ENCODE measurements around the gene GABPB2.
A peak's percentile ranks its signal among the peaks of the same experiment; 100 is the strongest.

GABPB2 gene

DNA sequence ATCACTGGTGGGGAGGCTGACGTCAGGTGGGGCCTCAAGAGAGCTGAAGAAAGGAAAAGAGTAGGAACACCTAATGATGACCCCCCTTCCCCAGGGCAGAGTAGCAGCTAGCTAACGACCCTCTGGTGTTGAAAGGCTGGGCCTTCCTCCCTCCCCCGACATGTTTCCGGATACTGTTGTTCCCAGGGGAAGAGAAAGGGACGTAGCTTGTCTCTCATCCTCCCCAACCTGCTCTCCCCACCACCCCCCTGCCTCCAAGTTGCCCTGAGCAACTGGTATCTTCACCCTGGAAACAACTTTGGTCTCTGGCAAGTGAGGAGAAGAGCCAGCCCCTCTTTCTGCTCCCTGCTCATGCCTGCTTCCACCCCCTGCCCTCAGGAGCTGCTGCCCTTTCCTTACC lies 73.4 kb downstream of the GABPB2 start:
- Histone ChIP-seq H3K27ac (ENCODE audit: low read depth, low read length) (no peak overlapping the region), H3K4ac (ENCODE audit: low read depth, low read length) (no peak overlapping the region), H3K9ac (ENCODE audit: low read length) (peak overlapping the region; percentile 6), H2BK15ac (replicated peaks; ENCODE audit: low read depth) (no peak overlapping the region), H2BK120ac (ENCODE audit: low read depth, low read length) (no peak overlapping the region), H3K79me1 (ENCODE audit: low read length) (peaks cover 2% of the 10 kb centered on the region), H4K8ac (ENCODE audit: low read depth, low read length) (no peak overlapping the region), H4K5ac (ENCODE audit: low read length) (no peak overlapping the region), H3K79me2 (ENCODE audit: control insufficient read depth, insufficient read depth, low read length) (no peaks in the 10 kb centered on the region), H3K4me1 (ENCODE audit: control insufficient read depth, low read depth, low read length) (peaks cover 22% of the 10 kb centered on the region), H3K36me3 (ENCODE audit: control insufficient read depth, insufficient read depth, low read length) (no peaks in the 10 kb centered on the region), H2BK5ac (ENCODE audit: low read length) (no peak overlapping the region), H3K27me3 (ENCODE audit: insufficient read depth, low read length, poor library complexity) (no peaks in the 10 kb centered on the region), H3K4me2 (ENCODE audit: low read length) (no peak overlapping the region), H3K23ac (ENCODE audit: low read length) (no peak overlapping the region), H2AK5ac (ENCODE audit: low read length) (peak overlapping the region; percentile 15), H3K4me3 (ENCODE audit: low read length) (no peak overlapping the region), H3K18ac (ENCODE audit: low read length) (no peak overlapping the region), H3K56ac (ENCODE audit: low read length) (peak overlapping the region; percentile 3)
- DNase-seq, result peak; percentile 75
- no CpG with 5 or more reads among the region's 5 CpGs for WGBS (ENCODE audit: extremely low coverage, insufficient coverage, low lambda C conversion rate)

DNA sequence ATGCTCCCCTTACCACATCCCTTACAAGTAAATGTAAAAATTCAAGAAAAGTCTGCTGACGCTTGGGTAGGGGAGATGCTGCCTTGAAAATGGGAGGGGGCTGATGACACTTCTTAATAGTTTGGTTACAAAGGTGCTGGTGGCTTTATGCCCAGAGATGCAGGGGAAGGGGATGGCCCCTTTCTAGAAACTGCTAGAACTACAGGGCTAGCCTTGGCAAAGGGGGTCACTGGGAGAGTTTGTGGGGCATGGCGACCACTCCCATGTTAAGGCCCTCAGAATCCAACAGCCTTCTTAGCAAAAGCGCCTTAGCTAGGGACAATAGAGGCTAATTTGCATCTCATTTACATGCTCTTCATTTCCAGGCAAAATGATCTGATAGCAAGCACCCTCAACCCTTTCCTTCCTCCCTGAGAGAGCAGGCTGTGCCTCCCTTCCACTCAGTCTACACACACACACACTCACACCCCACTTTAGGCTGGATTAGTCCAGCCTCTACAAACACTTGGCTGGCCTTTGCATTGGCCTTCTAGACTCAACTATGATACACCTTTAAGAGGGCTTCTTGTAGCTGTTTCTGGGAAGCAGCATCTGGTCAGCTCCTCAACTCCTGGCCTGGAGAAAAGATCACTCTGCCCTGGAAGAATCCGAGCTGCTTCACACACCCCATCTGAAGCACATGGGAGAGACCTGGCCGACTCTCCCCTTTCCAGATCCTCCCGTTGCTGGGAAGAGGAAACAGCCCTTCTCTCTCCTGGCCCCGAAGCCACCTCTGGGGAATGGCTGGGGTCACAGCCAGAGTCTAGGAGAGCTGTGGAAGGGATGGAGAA lies 74.1 kb downstream of the GABPB2 start:
- Histone ChIP-seq H3K79me1 (ENCODE audit: low read length) (peaks cover 2% of the 10 kb centered on the region), H3K36me3 (ENCODE audit: control insufficient read depth, insufficient read depth, low read length) (no peaks in the 10 kb centered on the region), H3K79me2 (ENCODE audit: control insufficient read depth, insufficient read depth, low read length) (no peaks in the 10 kb centered on the region), H3K23ac (ENCODE audit: low read length) (peak overlapping the region; percentile 51), H2BK15ac (replicated peaks; ENCODE audit: low read depth) (no peak overlapping the region), H2BK120ac (ENCODE audit: low read depth, low read length) (no peak overlapping the region), H3K4me2 (ENCODE audit: low read length) (peak overlapping the region; percentile 84), H3K4me3 (ENCODE audit: low read length) (peak overlapping the region; percentile 89), H3K27me3 (ENCODE audit: insufficient read depth, low read length, poor library complexity) (no peaks in the 10 kb centered on the region), H4K8ac (ENCODE audit: low read depth, low read length) (no peak overlapping the region), H2BK5ac (ENCODE audit: low read length) (no peak overlapping the region), H3K4ac (ENCODE audit: low read depth, low read length) (no peak overlapping the region), H3K9ac (ENCODE audit: low read length) (peak overlapping the region; percentile 93), H4K5ac (ENCODE audit: low read length) (no peak overlapping the region), H2AK5ac (ENCODE audit: low read length) (no peak overlapping the region), H3K4me1 (ENCODE audit: control insufficient read depth, low read depth, low read length) (peaks cover 22% of the 10 kb centered on the region), H3K27ac (ENCODE audit: low read depth, low read length) (no peak overlapping the region), H3K18ac (ENCODE audit: low read length) (peak overlapping the region; percentile 11), H3K56ac (ENCODE audit: low read length) (peak overlapping the region; percentile 94)
- no CpG with 5 or more reads among the region's 7 CpGs for WGBS (ENCODE audit: extremely low coverage, insufficient coverage, low lambda C conversion rate)
- DNase-seq, result peak; percentile 57

DNA sequence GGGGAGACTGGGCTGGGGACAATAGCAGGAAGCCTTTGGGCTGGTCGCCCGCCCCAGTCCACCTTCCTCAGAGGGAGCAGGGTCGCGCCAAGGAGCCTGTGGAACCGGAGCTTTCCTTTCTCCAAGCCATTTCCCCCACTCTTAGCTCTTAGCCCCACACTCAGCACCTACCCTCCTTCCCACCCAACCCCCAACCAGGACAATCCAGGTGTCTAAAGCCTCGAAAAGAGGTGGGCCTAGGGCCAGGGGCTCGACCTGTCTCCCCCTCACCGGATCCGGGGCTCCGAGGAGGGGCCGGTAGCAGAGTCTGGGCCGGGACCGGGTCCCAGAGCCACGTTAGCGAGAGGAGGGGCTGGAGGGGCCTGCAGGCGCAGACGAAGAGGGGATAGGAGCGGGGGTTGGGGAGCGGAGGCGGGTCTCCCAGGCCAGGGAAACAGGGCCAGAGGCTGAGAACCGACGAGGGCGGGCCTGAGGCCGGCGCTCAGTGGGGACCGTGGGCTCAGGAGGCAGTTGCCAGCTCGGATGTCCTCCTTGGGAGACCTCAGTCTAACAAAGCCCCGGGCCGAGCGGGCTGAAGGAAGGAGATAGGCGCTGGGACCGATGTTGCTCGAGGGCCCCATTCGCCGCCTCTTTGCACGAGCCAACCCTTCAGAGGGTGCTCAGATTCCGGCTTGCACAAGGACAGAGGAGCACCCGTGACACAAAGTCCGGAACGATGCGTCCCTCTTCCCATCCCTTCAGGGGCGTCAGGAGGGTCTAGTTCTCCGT lies 74.9 kb downstream of the GABPB2 start:
- peak overlapping the region; percentile 11 for H3K18ac ChIP-seq (ENCODE audit: low read length)
- H3K79me1 ChIP-seq (ENCODE audit: low read length), result peaks cover 2% of the 10 kb centered on the region
- H3K4me2 ChIP-seq (ENCODE audit: low read length), result peak overlapping the region; percentile 84
- no peak overlapping the region for H4K8ac ChIP-seq (ENCODE audit: low read depth, low read length)
- H2BK15ac ChIP-seq (replicated peaks; ENCODE audit: low read depth), result no peak overlapping the region
- H3K56ac ChIP-seq (ENCODE audit: low read length), result peak overlapping the region; percentile 94
- H3K79me2 ChIP-seq (ENCODE audit: control insufficient read depth, insufficient read depth, low read length), result no peaks in the 10 kb centered on the region
- peak; percentile 63 for DNase-seq
- peak overlapping the region; percentile 37 for H3K23ac ChIP-seq (ENCODE audit: low read length)
- H3K9ac ChIP-seq (ENCODE audit: low read length), result peak overlapping the region; percentile 93
- H3K4ac ChIP-seq (ENCODE audit: low read depth, low read length), result peak overlapping the region; percentile 25
- peak overlapping the region; percentile 89 for H3K4me3 ChIP-seq (ENCODE audit: low read length)
- H2BK120ac ChIP-seq (ENCODE audit: low read depth, low read length), result no peak overlapping the region
- H3K4me1 ChIP-seq (ENCODE audit: control insufficient read depth, low read depth, low read length), result peaks cover 22% of the 10 kb centered on the region
- no peak overlapping the region for H3K27ac ChIP-seq (ENCODE audit: low read depth, low read length)
- H3K36me3 ChIP-seq (ENCODE audit: control insufficient read depth, insufficient read depth, low read length), result no peaks in the 10 kb centered on the region
- H2BK5ac ChIP-seq (ENCODE audit: low read length), result no peak overlapping the region
- no peaks in the 10 kb centered on the region for H3K27me3 ChIP-seq (ENCODE audit: insufficient read depth, low read length, poor library complexity)
- no peak overlapping the region for H2AK5ac ChIP-seq (ENCODE audit: low read length)
- no peak overlapping the region for H4K5ac ChIP-seq (ENCODE audit: low read length)
- WGBS (ENCODE audit: extremely low coverage, insufficient coverage, low lambda C conversion rate), result no CpG with 5 or more reads among the region's 43 CpGs

DNA sequence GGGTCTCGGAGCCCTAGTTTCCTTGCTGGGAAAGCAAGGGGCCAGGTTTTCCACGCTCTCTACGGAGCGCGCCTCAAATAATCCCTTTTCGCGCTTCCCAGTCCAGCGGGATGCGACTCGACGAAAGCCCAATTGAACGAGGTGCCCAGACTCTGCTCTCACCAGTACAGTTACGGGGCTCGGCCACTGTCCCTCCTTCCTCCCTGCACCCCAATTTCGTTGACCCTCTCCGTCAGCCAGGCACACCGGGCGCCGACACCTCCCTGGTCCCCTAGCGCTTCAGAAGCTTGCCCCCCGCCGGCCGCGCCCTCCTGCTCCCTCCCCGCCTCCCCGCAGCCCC lies 75.5 kb downstream of the GABPB2 start:
- no peak overlapping the region for H2BK15ac ChIP-seq (replicated peaks; ENCODE audit: low read depth)
- no peak overlapping the region for H4K5ac ChIP-seq (ENCODE audit: low read length)
- peak overlapping the region; percentile 7 for H3K23ac ChIP-seq (ENCODE audit: low read length)
- peak overlapping the region; percentile 84 for H3K4me2 ChIP-seq (ENCODE audit: low read length)
- H3K36me3 ChIP-seq (ENCODE audit: control insufficient read depth, insufficient read depth, low read length), result no peaks in the 10 kb centered on the region
- H2AK5ac ChIP-seq (ENCODE audit: low read length), result no peak overlapping the region
- H3K9ac ChIP-seq (ENCODE audit: low read length), result peak overlapping the region; percentile 93
- H3K4me1 ChIP-seq (ENCODE audit: control insufficient read depth, low read depth, low read length), result peaks cover 22% of the 10 kb centered on the region
- no peaks in the 10 kb centered on the region for H3K79me2 ChIP-seq (ENCODE audit: control insufficient read depth, insufficient read depth, low read length)
- H3K27me3 ChIP-seq (ENCODE audit: insufficient read depth, low read length, poor library complexity), result no peaks in the 10 kb centered on the region
- H2BK120ac ChIP-seq (ENCODE audit: low read depth, low read length), result no peak overlapping the region
- no peak overlapping the region for H3K27ac ChIP-seq (ENCODE audit: low read depth, low read length)
- peak overlapping the region; percentile 94 for H3K56ac ChIP-seq (ENCODE audit: low read length)
- H3K79me1 ChIP-seq (ENCODE audit: low read length), result peaks cover 2% of the 10 kb centered on the region
- DNase-seq, result no peak
- H3K18ac ChIP-seq (ENCODE audit: low read length), result no peak overlapping the region
- WGBS (ENCODE audit: extremely low coverage, insufficient coverage, low lambda C conversion rate), result no CpG with 5 or more reads among the region's 26 CpGs
- H2BK5ac ChIP-seq (ENCODE audit: low read length), result no peak overlapping the region
- peak overlapping the region; percentile 25 for H3K4ac ChIP-seq (ENCODE audit: low read depth, low read length)
- H3K4me3 ChIP-seq (ENCODE audit: low read length), result peak overlapping the region; percentile 89
- H4K8ac ChIP-seq (ENCODE audit: low read depth, low read length), result no peak overlapping the region

DNA sequence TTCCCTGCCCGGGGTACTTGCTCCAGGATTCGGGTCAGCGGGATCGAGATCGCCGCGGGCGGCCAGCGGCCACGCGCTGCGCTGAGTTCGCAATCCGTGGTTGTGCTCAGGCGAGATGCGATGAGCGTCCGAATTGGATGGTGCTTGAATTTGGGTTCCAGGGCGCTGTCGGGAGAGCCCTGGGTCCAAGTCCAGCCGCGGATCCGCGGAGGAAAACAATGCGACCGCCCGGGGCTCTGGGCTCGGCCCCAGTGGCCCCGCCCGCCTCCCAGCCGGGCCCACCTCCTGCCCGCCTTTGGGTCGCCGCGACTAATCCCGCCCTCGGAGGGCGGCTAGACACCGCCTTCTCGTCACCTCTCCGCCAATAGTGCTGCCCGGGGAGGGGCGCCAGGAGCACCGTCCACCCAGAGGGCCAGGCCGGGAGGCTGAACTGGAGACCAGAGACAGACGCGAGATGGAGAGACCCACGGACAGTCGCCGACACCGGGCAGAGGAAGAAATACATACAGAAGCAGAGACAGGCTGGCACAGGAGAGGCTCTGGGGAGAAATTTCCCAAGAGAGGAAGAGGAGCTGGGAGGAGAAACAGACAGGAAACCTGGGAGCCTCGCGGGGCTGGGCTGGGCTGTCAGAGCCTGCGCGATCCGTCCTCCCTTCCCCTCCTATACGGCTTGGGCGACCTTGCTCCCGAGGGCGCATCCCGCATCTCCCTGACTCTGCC lies 76.0 kb downstream of the GABPB2 start, which contains the start of gene SEMA6C:
Gene SEMA6C, minus strand, starts transcription at position 220 of the 720 bp plus-strand sequence. CDS start 4,010 bp downstream, outside the sequence.
- Histone ChIP-seq H3K27me3 (ENCODE audit: insufficient read depth, low read length, poor library complexity) (no peaks in the 10 kb centered on the region), H3K4me3 (ENCODE audit: low read length) (peak within 1 kb of the TSS; percentile 89), H2BK120ac (ENCODE audit: low read depth, low read length) (no peak within 1 kb of the TSS), H4K5ac (ENCODE audit: low read length) (no peak within 1 kb of the TSS), H3K9ac (ENCODE audit: low read length) (peak within 1 kb of the TSS; percentile 93), H3K27ac (ENCODE audit: low read depth, low read length) (no peak within 1 kb of the TSS), H3K23ac (ENCODE audit: low read length) (peak within 1 kb of the TSS; percentile 37), H3K36me3 (ENCODE audit: control insufficient read depth, insufficient read depth, low read length) (no peaks in the 10 kb centered on the region), H4K8ac (ENCODE audit: low read depth, low read length) (no peak within 1 kb of the TSS), H3K4me2 (ENCODE audit: low read length) (peak within 1 kb of the TSS; percentile 94), H3K79me2 (ENCODE audit: control insufficient read depth, insufficient read depth, low read length) (no peaks in the 10 kb centered on the region), H2AK5ac (ENCODE audit: low read length) (no peak within 1 kb of the TSS), H3K79me1 (ENCODE audit: low read length) (peaks cover 2% of the 10 kb centered on the region), H3K4ac (ENCODE audit: low read depth, low read length) (peak within 1 kb of the TSS; percentile 25), H2BK5ac (ENCODE audit: low read length) (no peak within 1 kb of the TSS), H2BK15ac (replicated peaks; ENCODE audit: low read depth) (no peak within 1 kb of the TSS), H3K18ac (ENCODE audit: low read length) (peak within 1 kb of the TSS; percentile 11), H3K4me1 (ENCODE audit: control insufficient read depth, low read depth, low read length) (peaks cover 22% of the 10 kb centered on the region), H3K56ac (ENCODE audit: low read length) (peak within 1 kb of the TSS; percentile 94)
- no CpG with 5 or more reads among the region's 61 CpGs for WGBS (ENCODE audit: extremely low coverage, insufficient coverage, low lambda C conversion rate)
- peak; percentile 95 for DNase-seq
